Activated naive CD8-positive, alpha-beta T cell treated with anti-CD3 and anti-CD28 coated beads, Interleukin-2, amount 10 ng/mL, durations not matched to agents 7 days and 5 days (primary cell): ENCODE measurements around the gene SHISA7. TPM values are rescaled to one million over a fixed set of nuclear protein-coding genes. Genes with fewer than 3 reads are reported as not detected.

Source experiments
- ATAC-seq: fragments of 150-1000 bp; cut with Tn5 transposase; one replicate; pipeline ENCODE4 v1.10.0; 2021; ENCODE audit warnings: low read depth, moderate library complexity
- POLR2A ChIA-PET: fragments of 350-600 bp; sonication (Branson Sonifier 250); formaldehyde crosslinking; loops from one replicate; lab custom pipeline; 2021; ENCODE audit warnings: antibody characterized with exemption; lab: Charles Lee
- DNase-seq: peaks from one replicate; pipeline ENCODE4 v3.0.0; 2021
- H3K27ac Mint-ChIP-seq: one replicate; pipeline ENCODE4 v1.8.0; 2022; ENCODE audit warnings: mild to moderate bottlenecking, mixed read lengths
- H3K27me3 Mint-ChIP-seq: one replicate; pipeline ENCODE4 v1.8.0; 2022; ENCODE audit warnings: mild to moderate bottlenecking, moderate library complexity, mixed read lengths
- H3K36me3 Mint-ChIP-seq: one replicate; pipeline ENCODE4 v1.8.0; 2021; ENCODE audit warnings: mild to moderate bottlenecking, mixed read lengths
- H3K4me1 Mint-ChIP-seq: one replicate; pipeline ENCODE4 v1.8.0; 2021; ENCODE audit warnings: mixed read lengths
- H3K4me3 Mint-ChIP-seq: one replicate; pipeline ENCODE4 v1.8.0; 2022; ENCODE audit warnings: mild to moderate bottlenecking, moderate library complexity, mixed read lengths
- H3K9me3 Mint-ChIP-seq: one replicate; pipeline ENCODE4 v1.8.0; 2021; ENCODE audit warnings: mixed read lengths
- total RNA-seq, 2 experiments: library from RNA; stranded (reverse); gene quantifications; one replicate each; pipeline ENCODE4 v1.2.3, GENCODE V29; 2021

SHISA7 gene
- total RNA-seq, 2 experiments from 2014 or later, result not detected

GRCh38 chr19:55441692-55442321, 1.3 kb downstream of the SHISA7 start:
- H3K27ac Mint-ChIP-seq, result no peak overlapping the region
- no peaks in the 10 kb centered on the region for H3K9me3 Mint-ChIP-seq
- peaks cover 1% of the 10 kb centered on the region for H3K36me3 Mint-ChIP-seq
- peaks cover 14% of the 10 kb centered on the region for H3K4me1 Mint-ChIP-seq
- no peak for ATAC-seq
- H3K27me3 Mint-ChIP-seq, result peaks cover 69% of the 10 kb centered on the region
- DNase-seq, result no peak
- POLR2A ChIA-PET, result interaction anchor here (0.6 kb wide), 1 partner anchor 19 kb away, joined by 3 read pairs; no protein-coding TSS in a partner anchor
- peak overlapping the region; percentile 14 for H3K4me3 Mint-ChIP-seq

GRCh38 chr19:55441319-55441691, 1.8 kb downstream of the SHISA7 start:
- Mint-ChIP-seq H3K36me3 (peaks cover 1% of the 10 kb centered on the region), H3K27ac (no peak overlapping the region), H3K4me3 (peak overlapping the region; percentile 14), H3K9me3 (no peaks in the 10 kb centered on the region), H3K4me1 (peaks cover 14% of the 10 kb centered on the region), H3K27me3 (peaks cover 70% of the 10 kb centered on the region)
- ATAC-seq (no peak), DNase-seq (no peak)
- POLR2A ChIA-PET, result no interaction called here

- Mint-ChIP-seq H3K9me3 (no peaks in the 10 kb centered on the region), H3K27me3 (peaks cover 64% of the 10 kb centered on the region), H3K36me3 (peaks cover 1% of the 10 kb centered on the region), H3K4me3 (no peak overlapping the region), H3K27ac (no peak overlapping the region), H3K4me1 (peaks cover 14% of the 10 kb centered on the region)
- DNase-seq (no peak), ATAC-seq (no peak)
- POLR2A ChIA-PET, result no interaction called here
Measured at GRCh38 chr19:55440411-55441105, 2.5 kb downstream of the SHISA7 start.

GRCh38 chr19:55439052-55439451, 4.0 kb downstream of the SHISA7 start:
- DNase-seq (no peak), ATAC-seq (no peak)
- Mint-ChIP-seq H3K27me3 (peaks cover 50% of the 10 kb centered on the region), H3K36me3 (peaks cover 1% of the 10 kb centered on the region), H3K9me3 (no peaks in the 10 kb centered on the region), H3K4me3 (no peak overlapping the region), H3K27ac (no peak overlapping the region), H3K4me1 (peaks cover 14% of the 10 kb centered on the region)
- POLR2A ChIA-PET, result no interaction called here

- Mint-ChIP-seq H3K36me3 (peaks cover 1% of the 10 kb centered on the region), H3K27ac (no peak overlapping the region), H3K4me3 (no peak overlapping the region), H3K27me3 (peaks cover 42% of the 10 kb centered on the region), H3K9me3 (no peaks in the 10 kb centered on the region), H3K4me1 (peaks cover 12% of the 10 kb centered on the region)
- DNase-seq (no peak), ATAC-seq (peak; percentile 20)
- POLR2A ChIA-PET, result interaction anchor here (0.8 kb wide), 1 partner anchor 16 kb away, joined by 3 read pairs; no protein-coding TSS in a partner anchor
Measured at GRCh38 chr19:55437410-55437809, 5.7 kb downstream of the SHISA7 start.

- H3K4me1 Mint-ChIP-seq, result peaks cover 12% of the 10 kb centered on the region
- H3K4me3 Mint-ChIP-seq, result no peak overlapping the region
- H3K27me3 Mint-ChIP-seq, result peaks cover 45% of the 10 kb centered on the region
- peaks cover 1% of the 10 kb centered on the region for H3K36me3 Mint-ChIP-seq
- POLR2A ChIA-PET, result interaction anchor here (0.7 to 0.8 kb wide), 2 partner anchors 17 to 28 kb away, joined by 3 read pairs; no protein-coding TSS in a partner anchor
- DNase-seq (no peak), ATAC-seq (no peak)
- no peaks in the 10 kb centered on the region for H3K9me3 Mint-ChIP-seq
- no peak overlapping the region for H3K27ac Mint-ChIP-seq
Measured at GRCh38 chr19:55436847-55437246, 6.3 kb downstream of the SHISA7 start.

- POLR2A ChIA-PET, result no interaction called here
- H3K4me3 Mint-ChIP-seq, result no peak overlapping the region
- H3K27me3 Mint-ChIP-seq, result peaks cover 31% of the 10 kb centered on the region
- H3K36me3 Mint-ChIP-seq, result no peaks in the 10 kb centered on the region
- no peak overlapping the region for H3K27ac Mint-ChIP-seq
- H3K4me1 Mint-ChIP-seq, result no peaks in the 10 kb centered on the region
- DNase-seq (no peak), ATAC-seq (no peak)
- no peaks in the 10 kb centered on the region for H3K9me3 Mint-ChIP-seq
Measured at GRCh38 chr19:55435020-55435419, 8.1 kb downstream of the SHISA7 start.

GRCh38 chr19:55434356-55434919, 8.7 kb downstream of the SHISA7 start:
- H3K27me3 Mint-ChIP-seq, result peaks cover 26% of the 10 kb centered on the region
- no peaks in the 10 kb centered on the region for H3K9me3 Mint-ChIP-seq
- POLR2A ChIA-PET, result no interaction called here
- H3K27ac Mint-ChIP-seq, result no peak overlapping the region
- DNase-seq, result no peak
- no peaks in the 10 kb centered on the region for H3K4me1 Mint-ChIP-seq
- H3K4me3 Mint-ChIP-seq, result no peak overlapping the region
- ATAC-seq, result no peak
- no peaks in the 10 kb centered on the region for H3K36me3 Mint-ChIP-seq

GRCh38 chr19:55433292-55433691, 9.8 kb downstream of the SHISA7 start:
- no peak overlapping the region for H3K27ac Mint-ChIP-seq
- peaks cover 19% of the 10 kb centered on the region for H3K27me3 Mint-ChIP-seq
- no peak overlapping the region for H3K4me3 Mint-ChIP-seq
- no peaks in the 10 kb centered on the region for H3K4me1 Mint-ChIP-seq
- DNase-seq (no peak), ATAC-seq (no peak)
- H3K36me3 Mint-ChIP-seq, result no peaks in the 10 kb centered on the region
- no peaks in the 10 kb centered on the region for H3K9me3 Mint-ChIP-seq
- POLR2A ChIA-PET, result no interaction called here

GRCh38 chr19:55432241-55432959, 10.7 kb downstream of the SHISA7 start:
- H3K4me3 Mint-ChIP-seq, result no peak overlapping the region
- DNase-seq (no peak), ATAC-seq (no peak)
- no peaks in the 10 kb centered on the region for H3K9me3 Mint-ChIP-seq
- no peaks in the 10 kb centered on the region for H3K36me3 Mint-ChIP-seq
- peaks cover 15% of the 10 kb centered on the region for H3K27me3 Mint-ChIP-seq
- no peak overlapping the region for H3K27ac Mint-ChIP-seq
- POLR2A ChIA-PET, result no interaction called here
- no peaks in the 10 kb centered on the region for H3K4me1 Mint-ChIP-seq

GRCh38 chr19:55431183-55431582, 11.9 kb downstream of the SHISA7 start:
- POLR2A ChIA-PET, result no interaction called here
- no peak for DNase-seq
- no peaks in the 10 kb centered on the region for H3K9me3 Mint-ChIP-seq
- no peaks in the 10 kb centered on the region for H3K36me3 Mint-ChIP-seq
- H3K4me3 Mint-ChIP-seq, result no peak overlapping the region
- no peaks in the 10 kb centered on the region for H3K4me1 Mint-ChIP-seq
- no peak for ATAC-seq
- H3K27me3 Mint-ChIP-seq, result peaks cover 8% of the 10 kb centered on the region
- H3K27ac Mint-ChIP-seq, result no peak overlapping the region

GRCh38 chr19:55426042-55426441, 17.1 kb downstream of the SHISA7 start:
- Mint-ChIP-seq H3K4me1 (peaks cover 7% of the 10 kb centered on the region), H3K27me3 (peaks cover 13% of the 10 kb centered on the region), H3K9me3 (no peaks in the 10 kb centered on the region), H3K4me3 (no peak overlapping the region), H3K27ac (no peak overlapping the region), H3K36me3 (no peaks in the 10 kb centered on the region)
- DNase-seq (no peak), ATAC-seq (no peak)
- POLR2A ChIA-PET, result interaction anchor here (0.6 to 0.7 kb wide), 2 partner anchors 137 to 911 kb away, joined by 3 to 4 read pairs; no protein-coding TSS in a partner anchor

- no peak overlapping the region for H3K27ac Mint-ChIP-seq
- no peak overlapping the region for H3K4me3 Mint-ChIP-seq
- H3K27me3 Mint-ChIP-seq, result peaks cover 16% of the 10 kb centered on the region
- DNase-seq (no peak), ATAC-seq (no peak)
- no peaks in the 10 kb centered on the region for H3K9me3 Mint-ChIP-seq
- no peaks in the 10 kb centered on the region for H3K36me3 Mint-ChIP-seq
- peaks cover 10% of the 10 kb centered on the region for H3K4me1 Mint-ChIP-seq
- POLR2A ChIA-PET, result no interaction called here
Measured at GRCh38 chr19:55424518-55424917, 18.6 kb downstream of the SHISA7 start.
